ENCODE measurements around the gene MUC16. TPM values are rescaled to one million over a fixed set of nuclear protein-coding genes. Genes with fewer than 3 reads are reported as not detected.
"Not testable (repeated sequence)": the region's sequence is repeated elsewhere in the genome, so short reads cannot be mapped to it uniquely, and the experiment has no call there.

Gene MUC16
- total RNA-seq, 2 donors from 2014 or later, result 0.02 TPM; not detected in 1

DNA sequence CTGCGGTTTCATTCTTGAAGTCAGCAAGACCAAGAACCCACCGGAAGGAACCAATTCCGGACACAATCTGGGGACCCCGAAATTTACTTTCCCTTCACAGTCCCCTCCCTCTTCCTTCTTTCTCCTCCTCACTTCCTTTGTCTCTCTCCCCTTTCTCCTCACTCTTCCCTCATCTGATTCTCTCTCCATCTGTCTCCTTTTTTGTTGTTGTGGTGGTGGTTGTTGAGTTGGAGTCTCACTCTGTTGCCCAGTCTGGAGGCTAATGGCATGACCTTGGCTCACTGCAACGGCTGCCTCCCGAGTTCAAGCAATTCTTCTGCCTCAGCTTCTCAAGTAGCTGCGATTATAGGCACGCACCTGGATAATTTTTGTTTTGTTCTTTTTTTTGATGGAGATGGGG is 44.0 kb upstream of the MUC16 start:
- H3K9me3 ChIP-seq, result no peaks in the 10 kb centered on the region
- no peak overlapping the region for H3K27ac ChIP-seq
- H3K36me3 ChIP-seq, result no peaks in the 10 kb centered on the region
- H3K4me3 ChIP-seq, result no peak overlapping the region
- no peaks in the 10 kb centered on the region for H3K4me1 ChIP-seq
- H3K27me3 ChIP-seq, result no peaks in the 10 kb centered on the region
- no peak overlapping the region for H3K9ac ChIP-seq (ENCODE audit: low read depth in 2 of 2, low read length in 2 of 2)
- DNase-seq, result no peak
- TF ChIP-seq CTCF (IDR thresholded peaks at IDR 0.05), result no peak
- intact Hi-C loops (cut with DNase I), result no loop called here

- H3K27me3 ChIP-seq; H3K9me3 ChIP-seq; intact Hi-C loops (cut with DNase I); DNase-seq; H3K36me3 ChIP-seq; H3K9ac ChIP-seq (ENCODE audit: low read depth in 2 of 2, low read length in 2 of 2); H3K4me3 ChIP-seq; H3K4me1 ChIP-seq; H3K27ac ChIP-seq: not testable (repeated sequence)
Measured at GRCh38 chr19:9053674-9054073, 43.5 kb upstream of the MUC16 start.

- no peak overlapping the region for H3K4me3 ChIP-seq
- H3K27me3 ChIP-seq, result no peaks in the 10 kb centered on the region
- intact Hi-C loops (cut with DNase I), result no loop called here
- no peak overlapping the region for H3K27ac ChIP-seq
- no peaks in the 10 kb centered on the region for H3K9me3 ChIP-seq
- no peaks in the 10 kb centered on the region for H3K4me1 ChIP-seq
- DNase-seq, result no peak
- no peaks in the 10 kb centered on the region for H3K36me3 ChIP-seq
- TF ChIP-seq CTCF (IDR thresholded peaks at IDR 0.05), result no peak
- no peak overlapping the region for H3K9ac ChIP-seq (ENCODE audit: low read depth in 2 of 2, low read length in 2 of 2)
Measured at GRCh38 chr19:9052894-9053293, 42.7 kb upstream of the MUC16 start.

- no peak for TF ChIP-seq CTCF (IDR thresholded peaks at IDR 0.05)
- no peak overlapping the region for H3K4me3 ChIP-seq
- intact Hi-C loops (cut with DNase I), result no loop called here
- no peaks in the 10 kb centered on the region for H3K9me3 ChIP-seq
- no peak overlapping the region for H3K9ac ChIP-seq (ENCODE audit: low read depth in 2 of 2, low read length in 2 of 2)
- H3K36me3 ChIP-seq, result no peaks in the 10 kb centered on the region
- H3K27me3 ChIP-seq, result no peaks in the 10 kb centered on the region
- H3K27ac ChIP-seq, result no peak overlapping the region
- H3K4me1 ChIP-seq, result no peaks in the 10 kb centered on the region
- DNase-seq, result no peak
Measured at GRCh38 chr19:9046694-9047093, 36.5 kb upstream of the MUC16 start.

GRCh38 chr19:9044449-9044848 is 34.2 kb upstream of the MUC16 start:
- H3K27ac ChIP-seq, result no peak overlapping the region
- H3K9ac ChIP-seq (ENCODE audit: low read depth in 2 of 2, low read length in 2 of 2), result no peak overlapping the region
- no peaks in the 10 kb centered on the region for H3K4me1 ChIP-seq
- intact Hi-C loops (cut with DNase I), result no loop called here
- H3K36me3 ChIP-seq, result no peaks in the 10 kb centered on the region
- no peaks in the 10 kb centered on the region for H3K9me3 ChIP-seq
- H3K27me3 ChIP-seq, result no peaks in the 10 kb centered on the region
- no peak for DNase-seq
- TF ChIP-seq CTCF (IDR thresholded peaks at IDR 0.05), result no peak
- H3K4me3 ChIP-seq, result no peak overlapping the region

DNA sequence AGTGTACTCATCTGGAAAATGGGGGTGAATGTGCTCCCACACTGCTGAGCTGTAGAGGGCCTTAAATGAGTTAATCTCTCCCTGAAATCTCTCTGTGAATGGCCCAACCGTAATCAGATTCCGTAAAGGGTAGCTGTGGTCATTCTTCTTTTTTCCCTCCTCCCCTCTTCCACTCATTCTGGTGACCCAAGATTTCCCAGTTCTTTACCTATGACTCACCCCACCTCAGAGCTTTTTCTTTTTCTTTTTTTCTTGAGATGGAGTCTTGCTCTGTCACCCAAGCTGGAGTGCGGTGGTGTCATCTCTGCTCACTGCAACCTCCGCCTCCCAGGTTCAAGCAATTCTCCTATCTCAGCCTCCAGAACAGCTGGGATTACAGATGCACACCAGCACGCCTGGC is 33.3 kb upstream of the MUC16 start:
- intact Hi-C loops (cut with DNase I), result no loop called here
- DNase-seq, result no peak

More for the DNA sequence above, 33.3 kb upstream of the MUC16 start:
- Histone ChIP-seq H3K36me3 (no peaks in the 10 kb centered on the region), H3K27ac (no peak overlapping the region), H3K27me3 (no peaks in the 10 kb centered on the region), H3K9ac (ENCODE audit: low read depth in 2 of 2, low read length in 2 of 2) (no peak overlapping the region), H3K4me3 (no peak overlapping the region), H3K4me1 (no peaks in the 10 kb centered on the region), H3K9me3 (no peaks in the 10 kb centered on the region)
- no peak for TF ChIP-seq CTCF (IDR thresholded peaks at IDR 0.05)

All from colonic mucosa (tissue), 4 donors.